ENCODE results near the gene MYO5C. TPM values are rescaled to one million over a fixed set of nuclear protein-coding genes. Genes with fewer than 3 reads are reported as not detected.
"Not testable (repeated sequence)": the region's sequence is repeated elsewhere in the genome, so short reads cannot be mapped to it uniquely, and the experiment has no call there.

MYO5C gene
- total RNA-seq, 1 donor from 2014 or later, result 2.0 TPM

DNA sequence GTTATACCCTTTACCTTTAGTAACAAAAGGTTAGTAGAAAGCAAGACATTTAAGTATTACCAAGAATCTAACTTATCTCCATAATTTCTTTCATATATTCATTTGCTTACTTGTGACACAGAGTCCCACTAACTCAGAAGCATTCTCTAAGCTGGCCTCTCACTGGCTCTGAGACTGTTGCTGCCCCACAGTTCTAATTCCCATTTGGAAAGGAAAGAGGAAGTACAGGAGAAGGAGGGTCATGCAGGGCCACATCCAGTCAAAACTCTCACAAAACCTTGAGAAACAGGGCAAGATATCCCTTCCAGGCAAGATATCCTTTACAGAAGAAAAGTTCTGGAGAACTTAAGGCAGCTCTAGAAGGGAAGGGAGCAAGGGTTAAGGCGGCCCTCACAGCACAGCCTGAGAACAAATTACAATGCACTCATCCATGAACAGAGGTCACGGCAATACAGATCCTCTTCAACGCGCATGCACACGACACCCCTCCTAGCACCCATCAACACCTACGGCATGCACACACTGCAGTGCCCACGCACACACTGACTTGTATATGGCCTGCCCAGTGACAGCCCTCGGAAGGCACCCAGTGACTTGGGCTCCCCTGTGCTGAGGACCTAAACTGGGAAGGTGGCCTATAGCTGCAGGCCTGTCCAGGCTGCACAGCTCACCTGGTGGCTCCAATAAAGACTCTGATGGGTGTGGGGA is 13.0 kb upstream of the MYO5C start:
- intact Hi-C loops (cut with DNase I), result no loop called here

DNA sequence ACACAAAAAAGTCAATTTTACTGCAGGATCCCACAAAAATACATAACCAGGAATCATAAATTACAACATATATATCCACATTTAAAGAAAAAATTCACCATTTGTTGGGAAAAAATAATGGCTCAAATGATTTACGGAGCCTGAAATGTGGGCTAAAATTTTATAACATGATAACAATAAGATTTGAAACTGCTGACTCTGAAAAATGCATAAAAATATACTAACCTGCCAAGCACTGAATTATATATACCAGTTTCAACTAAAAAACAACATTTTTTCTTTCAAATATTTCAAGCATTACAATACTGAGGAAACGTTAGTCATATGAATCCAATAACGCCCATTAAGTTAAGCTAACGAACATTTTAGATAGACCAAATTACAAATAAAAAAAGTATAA is 12.2 kb upstream of the MYO5C start:
- no peak for DNase-seq (ENCODE audit: low spot score)
- intact Hi-C loops (cut with DNase I), result no loop called here

More for the DNA sequence above, 13.0 kb upstream of the MYO5C start:
- DNase-seq (ENCODE audit: low spot score), result no peak

DNA sequence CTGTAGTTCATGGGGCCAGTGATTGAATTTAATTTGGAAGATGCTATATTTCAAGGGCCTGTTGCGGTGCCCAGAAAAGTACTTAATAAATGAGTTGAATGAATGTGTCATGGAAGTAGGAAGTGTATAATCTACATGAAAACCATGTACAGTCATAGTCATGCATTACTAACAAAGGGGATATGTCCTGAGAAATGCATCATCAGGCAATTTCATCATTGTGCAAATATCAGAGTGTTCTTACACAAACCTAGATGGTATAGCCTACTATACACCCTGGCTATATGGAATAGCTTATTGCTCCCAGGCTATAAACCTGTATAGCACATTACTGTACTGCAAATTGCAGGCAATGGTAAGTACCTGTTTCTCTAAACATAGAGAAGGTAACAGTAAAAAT is 10.7 kb upstream of the MYO5C start:
- DNase-seq (ENCODE audit: low spot score), result no peak
- intact Hi-C loops (cut with DNase I), result no loop called here

DNA sequence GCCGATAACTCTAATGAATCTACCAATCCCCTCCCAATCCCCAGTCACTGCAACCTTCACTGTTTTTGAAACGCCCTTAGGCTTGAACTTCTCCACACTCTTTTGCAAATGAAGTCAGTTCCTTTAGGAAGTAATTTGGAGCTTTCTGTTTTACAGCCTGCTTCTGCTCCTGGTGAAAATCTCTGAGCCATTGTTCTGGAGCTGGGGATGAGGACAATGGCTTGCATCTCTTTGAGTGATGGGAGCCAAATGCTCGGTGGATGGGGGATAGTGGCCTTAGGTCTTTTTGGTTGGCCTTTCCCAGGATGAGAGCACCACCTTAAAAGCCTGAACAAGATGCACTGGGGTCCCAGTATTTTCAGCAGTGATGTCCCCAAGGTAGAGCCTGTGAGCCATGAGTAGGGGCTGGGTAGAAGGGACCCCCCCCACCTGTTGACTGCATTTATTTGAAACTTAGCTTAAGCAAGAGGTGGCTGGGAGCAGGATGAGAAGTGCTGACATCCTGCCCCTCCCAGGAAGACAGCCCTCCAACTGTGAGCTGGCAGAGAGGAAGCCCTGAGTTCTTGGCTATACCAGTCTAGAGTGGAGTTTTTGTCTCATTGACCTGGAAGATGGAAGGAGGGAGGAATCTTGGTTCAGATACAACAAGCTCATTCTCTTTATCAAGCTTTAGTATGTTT is 7.6 kb upstream of the MYO5C start:
- no peak for DNase-seq (ENCODE audit: low spot score)
- intact Hi-C loops (cut with DNase I), result no loop called here

DNA sequence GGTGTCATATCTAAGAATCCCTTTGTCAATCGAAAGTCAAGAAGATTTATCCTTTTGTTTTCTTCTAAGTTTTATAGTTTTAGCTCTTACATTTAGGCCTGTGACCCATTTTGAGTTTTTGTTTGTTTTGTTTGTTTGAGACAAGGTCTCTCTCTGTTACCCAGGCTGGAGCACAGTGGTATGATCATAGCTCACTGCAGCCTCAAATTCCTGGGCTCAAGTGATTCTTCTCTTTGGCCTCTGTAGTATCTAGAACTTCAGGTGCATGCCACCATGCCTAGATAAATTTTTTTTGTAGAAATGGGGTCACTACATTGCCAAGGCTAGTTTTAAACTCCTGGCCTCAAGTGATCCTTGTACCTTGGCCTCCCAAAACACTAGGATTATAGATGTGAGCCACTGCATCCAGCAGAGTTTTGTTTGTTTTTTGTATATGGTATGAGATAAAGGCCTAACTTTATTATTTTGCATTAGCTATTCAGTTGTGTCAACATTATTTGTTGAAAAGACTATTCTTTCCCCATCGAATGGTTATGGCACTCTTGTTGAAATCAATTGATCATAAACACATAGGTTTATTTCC is 5.8 kb upstream of the MYO5C start:
- DNase-seq (ENCODE audit: low spot score), result no peak
- intact Hi-C loops (cut with DNase I), result no loop called here

- intact Hi-C loops (cut with DNase I), result no loop called here
- DNase-seq (ENCODE audit: low spot score), result no peak
Measured at GRCh38 chr15:52294881-52295420, 653 bp downstream of the MYO5C start.

DNA sequence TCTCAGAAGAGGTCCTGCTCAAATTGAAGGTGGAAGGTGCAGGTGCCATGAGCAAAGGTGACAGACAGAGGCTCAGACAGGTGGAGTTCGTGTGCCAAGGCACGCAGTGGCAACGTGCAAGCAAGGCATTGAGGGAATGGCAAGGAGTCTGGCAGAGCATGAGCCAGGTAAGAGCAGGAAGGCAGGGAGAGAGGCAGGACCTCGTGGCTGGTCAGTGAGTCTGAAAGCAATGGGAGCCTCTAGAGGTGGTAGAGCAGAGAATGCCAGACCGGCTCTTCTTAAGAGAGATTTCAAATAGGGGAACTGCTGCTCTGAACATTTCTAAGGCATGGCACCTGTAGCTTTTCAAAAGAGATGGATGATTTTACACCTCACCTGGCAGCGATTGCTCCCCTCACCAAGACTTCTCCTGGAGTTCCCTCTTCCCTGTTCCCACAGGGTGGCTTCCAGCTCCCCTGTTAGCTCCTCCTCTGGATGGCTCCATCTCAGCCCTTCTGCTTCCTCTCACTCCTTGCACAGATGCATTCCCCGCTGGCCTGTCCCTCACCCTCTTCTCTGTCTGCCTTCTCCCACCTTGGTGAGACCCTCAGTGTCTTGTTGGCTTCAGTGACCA is 2.7 kb downstream of the MYO5C start:
- intact Hi-C loops (cut with DNase I), result no loop called here
- no peak for DNase-seq (ENCODE audit: low spot score)

DNA sequence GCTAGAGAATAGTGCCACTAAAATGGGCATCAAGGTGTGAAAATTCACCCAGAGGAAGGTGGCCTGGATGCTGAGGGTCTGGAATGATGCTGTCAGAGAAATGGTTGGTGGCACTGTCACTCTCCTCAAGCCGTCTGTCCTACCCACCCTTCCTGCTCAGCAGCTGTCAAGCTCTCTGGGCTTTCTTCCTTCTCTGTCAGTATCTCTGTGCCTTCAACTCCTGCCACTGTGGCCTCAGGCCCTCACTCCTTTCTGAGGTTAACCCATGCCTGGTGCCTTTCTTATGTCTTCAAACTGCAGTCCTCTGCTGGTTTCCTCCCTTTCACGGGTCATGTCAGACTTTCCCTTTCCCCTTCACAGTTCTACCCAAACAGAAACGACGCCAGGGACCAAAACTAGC is 4.4 kb downstream of the MYO5C start:
- DNase-seq (ENCODE audit: low spot score), result no peak
- intact Hi-C loops (cut with DNase I), result no loop called here

- no peak for DNase-seq (ENCODE audit: low spot score)
- intact Hi-C loops (cut with DNase I), result no loop called here
Measured at GRCh38 chr15:52290800-52291199, 4.8 kb downstream of the MYO5C start.

- intact Hi-C loops (cut with DNase I), result no loop called here
- no peak for DNase-seq (ENCODE audit: low spot score)
Measured at GRCh38 chr15:52290329-52290728, 5.3 kb downstream of the MYO5C start.

DNA sequence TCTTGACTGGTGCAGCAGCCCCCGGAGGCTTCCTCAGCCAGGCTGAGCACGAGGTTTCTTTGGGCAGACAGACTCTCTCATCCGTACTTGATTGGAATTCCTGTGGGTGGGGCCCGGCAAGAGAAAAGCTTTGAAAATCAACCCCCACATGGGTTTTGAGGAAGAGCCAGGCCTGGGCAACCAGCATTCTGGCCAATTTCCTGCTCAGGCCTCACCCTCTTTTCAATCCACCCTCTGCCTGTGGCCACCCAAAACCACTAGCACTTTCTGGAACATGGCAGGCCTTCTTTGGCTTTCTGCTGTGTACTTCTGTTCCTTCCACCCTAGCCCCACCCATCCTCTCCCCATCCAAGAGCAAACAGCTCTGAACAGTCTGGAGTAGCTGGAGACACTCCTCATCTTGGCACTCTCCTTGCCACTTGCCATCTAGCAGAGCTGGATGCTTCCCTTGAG is 5.9 kb downstream of the MYO5C start:
- intact Hi-C loops (cut with DNase I), result no loop called here
- no peak for DNase-seq (ENCODE audit: low spot score)

GRCh38 chr15:52288986-52289385 is 6.6 kb downstream of the MYO5C start:
- intact Hi-C loops (cut with DNase I), result no loop called here
- no peak for DNase-seq (ENCODE audit: low spot score)

DNA sequence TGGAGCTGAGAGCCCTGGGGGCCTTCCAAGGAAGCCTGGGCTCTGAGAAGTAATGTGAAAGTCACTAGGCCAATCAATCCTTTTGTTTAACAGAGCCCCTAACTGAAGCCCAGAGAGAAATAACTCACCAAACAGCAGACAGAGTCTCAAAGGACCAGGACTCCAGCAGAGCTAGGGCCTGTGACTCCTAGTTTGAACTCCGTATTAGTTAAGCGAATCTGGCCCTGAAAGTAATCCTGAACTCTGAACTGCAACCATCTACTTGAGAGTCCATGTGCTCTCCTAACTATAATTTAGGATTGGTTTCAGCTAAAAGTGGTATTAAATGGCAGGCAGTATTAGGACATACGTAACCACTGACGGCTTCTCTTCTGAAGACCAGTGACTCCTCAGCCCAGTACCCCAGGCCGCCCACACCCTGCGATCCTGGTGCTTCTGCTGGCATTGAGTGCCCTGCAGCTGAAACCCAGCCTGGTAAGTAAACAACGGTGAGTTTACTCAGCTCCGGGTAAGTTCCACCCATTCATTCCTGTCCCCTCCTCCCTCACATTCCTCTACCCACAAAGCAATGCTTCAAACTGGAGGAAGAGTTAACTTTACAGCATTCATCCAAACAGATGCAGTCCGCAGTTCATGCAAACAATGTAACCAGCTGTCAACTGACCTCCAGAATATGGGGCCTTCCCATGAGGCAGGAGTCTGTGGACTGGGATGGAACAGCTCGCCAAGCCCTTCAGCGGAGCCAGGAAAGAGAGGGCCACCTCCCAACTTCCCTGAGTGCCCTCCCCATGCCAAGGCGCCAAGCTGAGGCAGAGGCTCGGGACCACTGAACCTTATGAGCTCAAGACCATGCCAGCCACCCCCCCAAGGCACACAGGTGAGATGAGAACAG is 7.3 kb downstream of the MYO5C start:
- intact Hi-C loops (cut with DNase I), result no loop called here

GRCh38 chr15:52287114-52287513 is 8.5 kb downstream of the MYO5C start:
- intact Hi-C loops (cut with DNase I), result no loop called here

More for the DNA sequence above, 7.3 kb downstream of the MYO5C start:
- no peak for DNase-seq (ENCODE audit: low spot score)

GRCh38 chr15:52285941-52286340 is 9.7 kb downstream of the MYO5C start:
- intact Hi-C loops (cut with DNase I); DNase-seq (ENCODE audit: low spot score): not testable (repeated sequence)

More at GRCh38 chr15:52287114-52287513, 8.5 kb downstream of the MYO5C start:
- DNase-seq (ENCODE audit: low spot score), result no peak

DNA sequence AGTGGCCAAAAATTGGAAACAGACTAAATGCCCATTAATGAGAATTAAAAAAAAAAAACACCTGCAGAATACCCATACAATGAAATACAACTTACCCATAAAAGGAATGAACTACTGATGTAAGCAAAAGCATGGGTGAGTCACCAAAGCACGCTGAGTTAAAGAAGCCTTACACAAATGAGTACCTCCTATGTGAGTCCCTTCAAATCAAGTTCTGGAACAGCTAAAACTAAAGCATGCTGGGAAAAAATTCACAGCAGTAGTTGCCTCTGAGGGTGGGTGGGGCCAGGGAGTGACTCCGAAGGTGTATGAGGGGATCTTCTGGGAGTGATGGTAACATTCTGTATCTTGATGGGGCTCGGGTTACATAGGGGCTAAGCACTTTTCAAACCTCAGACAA is 11.4 kb downstream of the MYO5C start:
- DNase-seq (ENCODE audit: low spot score), result no peak
- intact Hi-C loops (cut with DNase I), result no loop called here

GRCh38 chr15:52283281-52283680 is 12.3 kb downstream of the MYO5C start:
- intact Hi-C loops (cut with DNase I), result no loop called here
- DNase-seq (ENCODE audit: low spot score), result no peak

DNA sequence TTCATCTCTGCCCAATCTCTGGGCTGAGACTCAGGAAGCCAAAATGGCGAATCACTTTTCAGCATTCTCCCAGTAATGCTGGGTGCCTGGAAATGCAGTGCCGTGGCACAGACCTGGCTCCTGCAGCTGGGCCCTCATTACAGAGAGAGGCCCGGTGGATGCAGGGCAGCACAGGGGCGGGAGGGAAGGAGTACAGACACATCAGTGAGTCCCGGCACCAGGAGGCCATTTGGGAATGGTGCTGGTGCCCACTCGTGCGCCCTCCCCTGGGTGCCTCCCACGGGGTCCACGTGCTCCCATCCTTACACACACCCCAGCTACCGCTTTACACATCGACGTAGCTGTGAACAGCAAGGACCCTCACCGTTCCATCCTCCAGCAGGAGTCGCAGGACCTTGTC is 13.2 kb downstream of the MYO5C start:
- DNase-seq (ENCODE audit: low spot score), result no peak
- intact Hi-C loops (cut with DNase I), result no loop called here
